H9 (cell line): ENCODE measurements around the gene ABCA13. TPM values are rescaled to one million over a fixed set of nuclear protein-coding genes. Genes with fewer than 3 reads are reported as not detected.

Experiments used
- DNase-seq: peaks from one replicate; pipeline ENCODE4 v3.0.0-alpha.2; 2017
- H2AFZ ChIP-seq: one replicate; pipeline ENCODE4 v1.6.1; 2013; ENCODE audit warnings: mild to moderate bottlenecking, low read length, control low read depth, moderate library complexity
- H2AK5ac ChIP-seq: 2 replicates; pipeline ENCODE4 v1.6.1; 2013; ENCODE audit warnings: low read length, control low read depth, mixed read lengths; ENCODE audit not compliant: insufficient read length
- H2BK120ac ChIP-seq: one replicate; pipeline ENCODE4 v1.6.1; 2013; ENCODE audit warnings: low read depth, mild to moderate bottlenecking, low read length, control low read depth, inconsistent platforms; ENCODE audit not compliant: poor library complexity, severe bottlenecking
- H2BK12ac ChIP-seq: 2 replicates; pipeline ENCODE4 v1.6.1; 2013; ENCODE audit warnings: low read length, control low read depth, mixed read lengths, low read depth; ENCODE audit not compliant: insufficient read length
- H2BK15ac ChIP-seq: 2 replicates; pipeline ENCODE4 v1.6.1; 2013; ENCODE audit warnings: low read depth, low read length, control low read depth
- H2BK20ac ChIP-seq: one replicate; pipeline ENCODE4 v1.6.1; 2013; ENCODE audit warnings: low read depth, mild to moderate bottlenecking, low read length, control low read depth, inconsistent platforms; ENCODE audit not compliant: poor library complexity, severe bottlenecking
- H2BK5ac ChIP-seq: 2 replicates; pipeline ENCODE4 v1.6.1; 2013; ENCODE audit warnings: low read length, control low read depth, mixed read lengths; ENCODE audit not compliant: insufficient read length
- H3K14ac ChIP-seq: 2 replicates; pipeline ENCODE4 v1.6.1; 2013; ENCODE audit warnings: low read length, control low read depth; ENCODE audit not compliant: insufficient read depth
- H3K18ac ChIP-seq: 2 replicates; pipeline ENCODE4 v1.6.1; 2013; ENCODE audit warnings: low read depth, mild to moderate bottlenecking, mixed read lengths, low read length, control low read depth; ENCODE audit not compliant: insufficient read length
- H3K23ac ChIP-seq: 2 replicates; pipeline ENCODE4 v1.6.1; 2013; ENCODE audit warnings: low read length, control low read depth, mixed read lengths, low read depth; ENCODE audit not compliant: insufficient read length
- H3K23me2 ChIP-seq: 2 replicates; pipeline ENCODE4 v1.6.1; 2013; ENCODE audit warnings: low read depth, mild to moderate bottlenecking, mixed read lengths, low read length, control low read depth; ENCODE audit not compliant: insufficient read length, poor library complexity, severe bottlenecking
- H3K27ac ChIP-seq: 2 replicates; pipeline ENCODE4 v1.5.1; 2013; ENCODE audit warnings: low read length, control low read depth, mixed read lengths, low read depth; ENCODE audit not compliant: insufficient read length
- H3K27me3 ChIP-seq: 2 replicates; pipeline ENCODE4 v1.6.1; 2013; ENCODE audit warnings: low read length, control low read depth, inconsistent platforms; ENCODE audit not compliant: insufficient read depth
- H3K4ac ChIP-seq: 2 replicates; pipeline ENCODE4 v1.6.1; 2013; ENCODE audit warnings: low read depth, mild to moderate bottlenecking, control low read depth, inconsistent platforms, low read length, moderate library complexity
- H3K4me1 ChIP-seq: 2 replicates; pipeline ENCODE4 v1.6.1; 2013; ENCODE audit warnings: low read length, control low read depth, inconsistent platforms; ENCODE audit not compliant: insufficient read depth
- H3K4me2 ChIP-seq: 2 replicates; pipeline ENCODE4 v1.6.1; 2013; ENCODE audit warnings: low read length, control low read depth, mixed read lengths; ENCODE audit not compliant: insufficient read length, insufficient read depth
- H3K56ac ChIP-seq: 2 replicates; pipeline ENCODE4 v1.6.1; 2013; ENCODE audit warnings: low read depth, mild to moderate bottlenecking, mixed read lengths, low read length, control low read depth; ENCODE audit not compliant: insufficient read length
- H3K79me1 ChIP-seq: 2 replicates; pipeline ENCODE4 v1.6.1; 2013; ENCODE audit warnings: low read depth, mild to moderate bottlenecking, moderate library complexity, low read length, control low read depth, inconsistent platforms; ENCODE audit not compliant: insufficient read depth, poor library complexity, severe bottlenecking
- H3K79me2 ChIP-seq: 2 replicates; pipeline ENCODE4 v1.6.1; 2013; ENCODE audit warnings: low read length, control low read depth, inconsistent platforms; ENCODE audit not compliant: insufficient read depth
- H3K9ac ChIP-seq: 2 replicates; pipeline ENCODE4 v1.6.1; 2013; ENCODE audit warnings: low read length, control low read depth, mixed read lengths; ENCODE audit not compliant: insufficient read length; ENCODE audit errors: extremely low read depth
- H3K9me3 ChIP-seq: one replicate; pipeline ENCODE4 v1.6.1; 2013; ENCODE audit warnings: low read depth, low read length, inconsistent platforms; ENCODE audit not compliant: control insufficient read depth
- H3T11ph ChIP-seq: one replicate; pipeline ENCODE4 v1.6.1; 2013; ENCODE audit warnings: mild to moderate bottlenecking, low read length, control low read depth, inconsistent platforms
- H4K20me1 ChIP-seq: one replicate; pipeline ENCODE4 v1.6.1; 2013; ENCODE audit not compliant: control insufficient read depth, insufficient read length, insufficient read depth
- H4K5ac ChIP-seq: 2 replicates; pipeline ENCODE4 v1.6.1; 2013; ENCODE audit warnings: low read depth, mild to moderate bottlenecking, mixed read lengths, low read length, control low read depth; ENCODE audit not compliant: insufficient read length
- H4K8ac ChIP-seq: replicated peaks from 2 replicates; pipeline ENCODE4 v1.6.1; 2013; ENCODE audit warnings: low read length, control low read depth, mixed read lengths, low read depth; ENCODE audit not compliant: insufficient read length
- H4K91ac ChIP-seq: 2 replicates; pipeline ENCODE4 v1.6.1; 2013; ENCODE audit warnings: low read depth, mild to moderate bottlenecking, moderate library complexity, mixed read lengths, low read length, control low read depth; ENCODE audit not compliant: insufficient read length
- H3K27ac Mint-ChIP-seq, 3 experiments: 2 replicates in 2 of 3; 3 replicates in 1 of 3; pipeline ENCODE4 v1.8.0; 2020 to 2021; ENCODE audit warnings: mixed read lengths in 3 of 3, mild to moderate bottlenecking in 1 of 3, moderate library complexity in 1 of 3
- H3K27me3 Mint-ChIP-seq: 2 replicates; pipeline ENCODE4 v1.8.0; 2021; ENCODE audit warnings: low read depth, mild to moderate bottlenecking, moderate library complexity, mixed read lengths
- H3K36me3 Mint-ChIP-seq, 3 experiments: 2 replicates in 2 of 3; 3 replicates in 1 of 3; pipeline ENCODE4 v1.8.0; 2020 to 2021; ENCODE audit warnings: low read depth in 3 of 3, mixed read lengths in 3 of 3; ENCODE audit not compliant: insufficient read depth in 1 of 3
- H3K4me1 Mint-ChIP-seq, 2 experiments: 2 replicates each; pipeline ENCODE4 v1.8.0; 2020; ENCODE audit warnings: mixed read lengths in 2 of 2
- H3K4me3 Mint-ChIP-seq, 2 experiments: 2 replicates in 1 of 2; 3 replicates in 1 of 2; pipeline ENCODE4 v1.8.0; 2020 to 2021; ENCODE audit warnings: mild to moderate bottlenecking in 2 of 2, mixed read lengths in 2 of 2, moderate library complexity in 1 of 2
- H3K9me3 Mint-ChIP-seq, 2 experiments: 2 replicates in 1 of 2; 3 replicates in 1 of 2; pipeline ENCODE4 v1.8.0; 2020; ENCODE audit warnings: mild to moderate bottlenecking in 2 of 2, mixed read lengths in 2 of 2, moderate library complexity in 1 of 2
- WGBS: extraction: QIAGEN DNeasy Blood & Tissue Kit; methylation state at CpG from one replicate; pipeline ENCODE4 v1.1.7; 2013; ENCODE audit warnings: missing lambda C conversion rate, low lambda C conversion rate, mixed read lengths; ENCODE audit not compliant: insufficient read length; ENCODE audit errors: extremely low coverage; 5-methylcytosine and 5-hydroxymethylcytosine counted together
- total RNA-seq: library from RNA; stranded (reverse); gene quantifications from 2 replicates; pipeline ENCODE4 v1.2.1, GENCODE V29; 2021
- TF ChIP-seq, protein P1 (sequence below): fragments of 200-600 bp; sonication (generic); conservative IDR thresholded peaks from 3 replicates; pipeline ENCODE4 v1.8.0; 2021; ENCODE audit warnings: antibody characterized with exemption, mild to moderate bottlenecking

The ABCA13 gene
- total RNA-seq, 1 experiment from 2014 or later: 0.11 TPM

GRCh38 chr7:48316768-48317167 is 145.5 kb downstream of the ABCA13 start:
- H2BK5ac ChIP-seq: no peak overlapping the region
- H3K79me1 ChIP-seq: no peaks in the 10 kb centered on the region
- H3K14ac ChIP-seq: no peak overlapping the region
- H3K23ac ChIP-seq: no peak overlapping the region
- no peak overlapping the region for H2BK15ac ChIP-seq
- no peak overlapping the region for H3T11ph ChIP-seq
- H3K18ac ChIP-seq: no peak overlapping the region
- no peak overlapping the region for H2BK120ac ChIP-seq
- no peak overlapping the region for H3K56ac ChIP-seq
- H3K9ac ChIP-seq: no peak overlapping the region
- no peak for DNase-seq
- H3K36me3 Mint-ChIP-seq: no peaks in the 10 kb centered on the region; a peak in 1 of 7 replicates
- H2BK12ac ChIP-seq: no peak overlapping the region
- no peak overlapping the region for H3K27ac Mint-ChIP-seq
- no peak overlapping the region for H4K5ac ChIP-seq
- no peak overlapping the region for H3K4me3 Mint-ChIP-seq
- H4K20me1 ChIP-seq: no peaks in the 10 kb centered on the region
- H3K9me3 ChIP-seq: no peaks in the 10 kb centered on the region
- H3K27me3 Mint-ChIP-seq: no peaks in the 10 kb centered on the region; the same call in 1 of the 2 replicates
- no peak overlapping the region for H2BK20ac ChIP-seq
- no peak overlapping the region for H4K91ac ChIP-seq
- TF ChIP-seq, protein P1, sequence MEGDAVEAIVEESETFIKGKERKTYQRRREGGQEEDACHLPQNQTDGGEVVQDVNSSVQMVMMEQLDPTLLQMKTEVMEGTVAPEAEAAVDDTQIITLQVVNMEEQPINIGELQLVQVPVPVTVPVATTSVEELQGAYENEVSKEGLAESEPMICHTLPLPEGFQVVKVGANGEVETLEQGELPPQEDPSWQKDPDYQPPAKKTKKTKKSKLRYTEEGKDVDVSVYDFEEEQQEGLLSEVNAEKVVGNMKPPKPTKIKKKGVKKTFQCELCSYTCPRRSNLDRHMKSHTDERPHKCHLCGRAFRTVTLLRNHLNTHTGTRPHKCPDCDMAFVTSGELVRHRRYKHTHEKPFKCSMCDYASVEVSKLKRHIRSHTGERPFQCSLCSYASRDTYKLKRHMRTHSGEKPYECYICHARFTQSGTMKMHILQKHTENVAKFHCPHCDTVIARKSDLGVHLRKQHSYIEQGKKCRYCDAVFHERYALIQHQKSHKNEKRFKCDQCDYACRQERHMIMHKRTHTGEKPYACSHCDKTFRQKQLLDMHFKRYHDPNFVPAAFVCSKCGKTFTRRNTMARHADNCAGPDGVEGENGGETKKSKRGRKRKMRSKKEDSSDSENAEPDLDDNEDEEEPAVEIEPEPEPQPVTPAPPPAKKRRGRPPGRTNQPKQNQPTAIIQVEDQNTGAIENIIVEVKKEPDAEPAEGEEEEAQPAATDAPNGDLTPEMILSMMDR: no peak
- H3K23me2 ChIP-seq: no peaks in the 10 kb centered on the region
- H3K27me3 ChIP-seq: no peaks in the 10 kb centered on the region
- no peak overlapping the region for H3K4me2 ChIP-seq
- no peak overlapping the region for H2AK5ac ChIP-seq
- H4K8ac ChIP-seq: no peak overlapping the region
- WGBS: no CpG with 5 or more reads among the region's 3 CpGs
- no peak overlapping the region for H2AFZ ChIP-seq
- no peaks in the 10 kb centered on the region for H3K79me2 ChIP-seq
- no peaks in the 10 kb centered on the region for H3K4me1 ChIP-seq
- no peak overlapping the region for H3K4ac ChIP-seq
- H3K4me1 Mint-ChIP-seq: peaks cover 10 to 11% of the 10 kb centered on the region in 2 experiments
- H3K9me3 Mint-ChIP-seq: peaks cover 0 to 3% of the 10 kb centered on the region in 2 experiments; a peak in 3 of 5 replicates
- no peak overlapping the region for H3K27ac ChIP-seq
